IPS-15b (cell line): ENCODE measurements around the gene XKR8.

ENCODE experiments used
- H3K27me3 ChIP-seq: one replicate; pipeline ENCODE4 v1.6.1; 2013; ENCODE audit warnings: low read length; ENCODE audit not compliant: control insufficient read depth, insufficient read depth
- H3K36me3 ChIP-seq: one replicate; pipeline ENCODE4 v1.6.1; 2013; ENCODE audit warnings: low read length; ENCODE audit not compliant: control insufficient read depth, insufficient read depth
- H3K4me1 ChIP-seq: one replicate; pipeline ENCODE4 v1.6.1; 2013; ENCODE audit warnings: mild to moderate bottlenecking, low read length; ENCODE audit not compliant: control insufficient read depth, insufficient read depth
- H3K4me3 ChIP-seq: one replicate; pipeline ENCODE4 v1.5.1; 2013; ENCODE audit warnings: low read depth, low read length
- H3K9ac ChIP-seq: one replicate; pipeline ENCODE4 v1.6.1; 2013; ENCODE audit warnings: low read depth, mild to moderate bottlenecking, low read length
- H3K9me3 ChIP-seq: one replicate; pipeline ENCODE4 v1.6.1; 2013; ENCODE audit warnings: mild to moderate bottlenecking, low read length; ENCODE audit not compliant: control insufficient read depth, insufficient read depth

Gene XKR8

GRCh38 chr1:27959792-27960603 is at the start of gene XKR8:
Gene XKR8 (plus strand): TSS chr1:27959973. CDS start chr1:27960070, 97 bp downstream.
- peak within 1 kb of the TSS; percentile 88 for H3K4me3 ChIP-seq
- H3K9ac ChIP-seq: peak within 1 kb of the TSS; percentile 94
- peaks cover 11% of the 10 kb centered on the region for H3K4me1 ChIP-seq
- H3K36me3 ChIP-seq: peaks cover 6% of the 10 kb centered on the region
- no peaks in the 10 kb centered on the region for H3K9me3 ChIP-seq
- H3K27me3 ChIP-seq: no peaks in the 10 kb centered on the region

DNA sequence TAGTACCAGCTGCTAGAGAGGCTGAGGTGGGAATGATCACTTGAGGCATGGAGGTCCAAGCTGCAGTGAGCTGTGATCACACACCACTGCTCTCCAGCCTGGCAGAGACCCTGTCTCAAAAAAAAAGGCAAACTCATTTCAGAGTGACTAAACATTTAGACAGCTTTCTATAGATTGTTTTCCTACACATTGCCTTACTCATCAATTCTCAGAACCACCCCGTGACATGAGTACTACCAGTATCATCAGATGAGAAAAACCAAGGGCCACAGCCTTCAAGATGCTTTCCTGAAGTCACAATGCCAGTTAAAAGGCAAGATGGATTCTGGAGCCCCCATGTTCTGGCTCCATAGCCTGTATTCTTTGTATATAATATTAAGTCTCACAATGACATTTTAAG is 47.3 kb upstream of the XKR8 start:
- Histone ChIP-seq H3K27me3 (peaks cover 6% of the 10 kb centered on the region), H3K36me3 (peaks cover 18% of the 10 kb centered on the region), H3K9me3 (peaks cover 3% of the 10 kb centered on the region), H3K4me3 (no peak overlapping the region), H3K9ac (no peak overlapping the region), H3K4me1 (no peaks in the 10 kb centered on the region)

GRCh38 chr1:27915082-27915575 is 44.6 kb upstream of the XKR8 start:
- Histone ChIP-seq H3K9me3 (peaks cover 3% of the 10 kb centered on the region), H3K9ac (no peak overlapping the region), H3K27me3 (peaks cover 6% of the 10 kb centered on the region), H3K4me3 (peak overlapping the region; percentile 23), H3K4me1 (no peaks in the 10 kb centered on the region), H3K36me3 (peaks cover 4% of the 10 kb centered on the region)

DNA sequence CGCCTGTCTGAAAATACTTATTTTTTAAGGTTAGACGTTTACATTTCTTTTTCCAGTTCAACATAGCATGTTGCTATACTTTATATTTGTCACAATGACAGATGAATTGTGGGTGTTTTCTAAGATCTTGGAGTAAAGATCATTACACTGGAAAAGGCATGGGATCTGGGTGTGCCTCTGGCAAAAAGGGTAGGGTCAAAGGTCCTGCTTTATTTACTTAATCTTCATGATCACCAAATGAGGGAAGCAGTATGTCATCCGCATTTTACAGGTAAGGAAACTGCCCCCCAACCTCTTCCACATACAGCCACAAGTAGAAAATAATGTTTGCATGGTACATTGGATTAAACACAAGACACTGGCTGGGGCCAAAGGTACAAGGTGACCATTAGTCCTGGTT is 37.5 kb upstream of the XKR8 start:
- Histone ChIP-seq H3K4me1 (no peaks in the 10 kb centered on the region), H3K9ac (no peak overlapping the region), H3K9me3 (no peaks in the 10 kb centered on the region), H3K36me3 (no peaks in the 10 kb centered on the region), H3K27me3 (no peaks in the 10 kb centered on the region), H3K4me3 (no peak overlapping the region)

GRCh38 chr1:27928216-27928954 is 31.4 kb upstream of the XKR8 start:
- no peaks in the 10 kb centered on the region for H3K36me3 ChIP-seq
- no peak overlapping the region for H3K9ac ChIP-seq
- no peaks in the 10 kb centered on the region for H3K9me3 ChIP-seq
- H3K4me1 ChIP-seq: peaks cover 8% of the 10 kb centered on the region
- no peaks in the 10 kb centered on the region for H3K27me3 ChIP-seq
- no peak overlapping the region for H3K4me3 ChIP-seq

DNA sequence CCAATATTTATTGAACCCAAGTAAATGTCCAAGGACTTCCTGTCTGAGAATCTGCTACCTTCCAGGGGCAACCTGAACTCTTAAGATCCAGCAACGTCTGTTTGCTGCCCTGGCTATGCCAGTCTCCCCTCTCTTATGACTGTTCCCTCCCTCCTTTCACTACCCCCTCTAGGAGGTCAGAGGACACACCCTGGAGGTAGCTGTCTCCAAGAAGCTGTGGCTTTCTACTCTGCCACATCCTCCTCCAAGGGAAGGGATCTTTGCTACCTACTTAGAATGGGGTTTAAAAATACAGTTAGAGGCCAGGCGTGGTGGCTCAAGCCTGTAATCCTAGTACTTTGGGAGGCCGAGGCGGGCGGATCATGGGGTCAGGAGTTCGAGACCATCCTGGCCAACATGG is 28.6 kb upstream of the XKR8 start:
- Histone ChIP-seq H3K9me3 (no peaks in the 10 kb centered on the region), H3K27me3 (no peaks in the 10 kb centered on the region), H3K36me3 (no peaks in the 10 kb centered on the region), H3K4me3 (no peak overlapping the region), H3K4me1 (peaks cover 10% of the 10 kb centered on the region), H3K9ac (no peak overlapping the region)

- Histone ChIP-seq H3K4me3 (no peak overlapping the region), H3K9me3 (no peaks in the 10 kb centered on the region), H3K4me1 (peaks cover 10% of the 10 kb centered on the region), H3K9ac (no peak overlapping the region), H3K27me3 (no peaks in the 10 kb centered on the region), H3K36me3 (no peaks in the 10 kb centered on the region)
Measured at GRCh38 chr1:27931759-27932158, 28.0 kb upstream of the XKR8 start.

DNA sequence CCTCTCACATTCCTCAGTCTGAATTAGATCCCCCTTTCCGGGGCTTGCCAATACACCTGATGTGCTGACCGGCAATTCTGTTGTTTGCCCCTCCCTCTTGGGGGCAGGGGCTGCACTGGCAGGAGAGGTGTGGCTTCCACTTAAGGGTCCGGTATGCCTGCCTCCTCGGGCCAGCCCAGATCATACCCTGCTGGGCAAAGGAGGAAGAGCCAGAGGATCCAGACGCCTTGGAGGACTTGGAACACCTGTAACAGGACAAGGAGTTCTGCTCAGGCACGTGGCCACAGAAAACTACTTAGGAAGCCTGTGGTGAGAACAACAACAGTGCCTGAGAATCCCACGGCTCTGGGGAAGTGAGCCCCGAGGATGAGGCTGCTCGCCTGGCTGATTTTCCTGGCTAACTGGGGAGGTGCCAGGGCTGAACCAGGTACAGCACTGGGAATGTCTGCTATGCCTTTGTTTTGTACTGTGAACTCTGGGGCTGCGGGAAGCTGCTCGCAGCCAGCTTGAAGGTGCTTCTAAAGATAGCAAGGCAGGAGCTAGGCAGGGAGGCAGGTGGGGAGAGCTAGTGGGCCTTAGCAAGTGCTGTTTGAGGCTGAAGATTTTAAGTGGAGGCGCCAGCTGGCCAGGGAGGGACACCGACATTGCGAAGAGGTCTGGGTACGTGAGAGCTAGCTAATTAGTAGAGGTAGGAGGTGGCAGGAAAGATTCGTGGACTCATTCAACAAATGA is 24.8 kb upstream of the XKR8 start, which contains the start of gene SMPDL3B:
SMPDL3B (plus strand) TSS at position 183 of the 732 bp plus-strand sequence; CDS start at position 367, 184 bp downstream.
- peak within 1 kb of the TSS; percentile 75 for H3K4me3 ChIP-seq

DNA sequence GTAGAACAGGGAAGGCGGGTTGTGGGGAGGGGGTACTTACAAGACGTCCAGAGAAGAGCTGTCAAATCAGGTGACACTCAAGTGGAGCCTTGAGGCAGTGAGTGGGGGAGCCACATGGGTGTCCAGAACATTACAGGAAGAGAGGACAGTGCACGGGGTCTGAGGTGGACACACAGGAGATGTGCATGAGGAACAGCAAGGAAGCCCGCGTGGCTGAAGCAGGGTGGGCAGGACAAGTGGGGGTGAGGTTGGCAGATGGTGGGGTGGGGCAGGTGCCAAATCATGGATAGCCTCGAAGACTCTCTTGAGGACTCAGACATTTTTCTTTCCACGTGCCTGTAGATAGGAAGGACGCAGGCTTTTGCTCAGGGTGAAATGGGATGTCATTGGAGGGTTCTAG is 24.1 kb upstream of the XKR8 start:
- H3K4me1 ChIP-seq: peaks cover 21% of the 10 kb centered on the region
- no peaks in the 10 kb centered on the region for H3K36me3 ChIP-seq
- no peaks in the 10 kb centered on the region for H3K27me3 ChIP-seq
- H3K9me3 ChIP-seq: no peaks in the 10 kb centered on the region
- H3K9ac ChIP-seq: no peak overlapping the region
- H3K4me3 ChIP-seq: peak overlapping the region; percentile 75

More for the DNA sequence above, 24.8 kb upstream of the XKR8 start, which contains the start of gene SMPDL3B:
- Histone ChIP-seq H3K4me1 (peaks cover 21% of the 10 kb centered on the region), H3K27me3 (no peaks in the 10 kb centered on the region), H3K36me3 (no peaks in the 10 kb centered on the region), H3K9me3 (no peaks in the 10 kb centered on the region), H3K9ac (peak within 1 kb of the TSS; percentile 70)

GRCh38 chr1:27936370-27936769 is 23.4 kb upstream of the XKR8 start:
- no peaks in the 10 kb centered on the region for H3K27me3 ChIP-seq
- peak overlapping the region; percentile 75 for H3K4me3 ChIP-seq
- peaks cover 21% of the 10 kb centered on the region for H3K4me1 ChIP-seq
- H3K36me3 ChIP-seq: no peaks in the 10 kb centered on the region
- H3K9ac ChIP-seq: no peak overlapping the region
- no peaks in the 10 kb centered on the region for H3K9me3 ChIP-seq

GRCh38 chr1:27937524-27937836 is 22.3 kb upstream of the XKR8 start:
- no peaks in the 10 kb centered on the region for H3K9me3 ChIP-seq
- H3K4me1 ChIP-seq: peaks cover 14% of the 10 kb centered on the region
- peak overlapping the region; percentile 17 for H3K9ac ChIP-seq
- peak overlapping the region; percentile 26 for H3K4me3 ChIP-seq
- no peaks in the 10 kb centered on the region for H3K27me3 ChIP-seq
- H3K36me3 ChIP-seq: no peaks in the 10 kb centered on the region
